ENCODE measurements around the gene LDLRAD3. TPM values are rescaled to one million over a fixed set of nuclear protein-coding genes. Genes with fewer than 3 reads are reported as not detected.

LDLRAD3 gene
- total RNA-seq, 1 experiment from 2014 or later, result 12.1 TPM

- Histone ChIP-seq H3T11ph (ENCODE audit: low read length) (no peak overlapping the region), H3K27ac (ENCODE audit: insufficient read length, low read depth, low read length) (no peak overlapping the region), H3K4me1 (ENCODE audit: insufficient read depth, low read length) (peaks cover 21% of the 10 kb centered on the region), H2BK15ac (ENCODE audit: low read depth, low read length) (no peak overlapping the region), H4K91ac (ENCODE audit: insufficient read length, low read depth, low read length) (no peak overlapping the region), H3K9me3 (ENCODE audit: control insufficient read depth, low read depth, low read length) (peaks cover 10% of the 10 kb centered on the region), H3K18ac (ENCODE audit: insufficient read length, low read depth, low read length) (no peak overlapping the region), H3K23ac (ENCODE audit: insufficient read length, low read depth, low read length) (no peak overlapping the region), H2BK12ac (ENCODE audit: insufficient read length, low read depth, low read length) (no peak overlapping the region), H3K79me2 (ENCODE audit: insufficient read depth, low read length) (peaks cover 10% of the 10 kb centered on the region; the same call in 1 of the 2 replicates), H4K5ac (ENCODE audit: insufficient read length, low read depth, low read length) (no peak overlapping the region), H3K9ac (ENCODE audit: extremely low read depth, insufficient read length, low read length) (no peak overlapping the region), H2AFZ (ENCODE audit: low read length) (no peak overlapping the region), H2BK120ac (ENCODE audit: low read depth, low read length, poor library complexity, severe bottlenecking) (no peak overlapping the region), H3K14ac (ENCODE audit: insufficient read depth, low read length) (no peak overlapping the region), H4K8ac (replicated peaks; ENCODE audit: insufficient read length, low read depth, low read length) (no peak overlapping the region), H3K27me3 (ENCODE audit: insufficient read depth, low read length) (no peaks in the 10 kb centered on the region), H2AK5ac (ENCODE audit: insufficient read length, low read length) (no peak overlapping the region), H3K4me2 (ENCODE audit: insufficient read depth, insufficient read length, low read length) (no peak overlapping the region), H3K79me1 (ENCODE audit: insufficient read depth, low read depth, low read length, poor library complexity, severe bottlenecking) (no peaks in the 10 kb centered on the region), H2BK5ac (ENCODE audit: insufficient read length, low read length) (no peak overlapping the region), H3K4ac (ENCODE audit: low read depth, low read length) (no peak overlapping the region), H3K23me2 (ENCODE audit: insufficient read length, low read depth, low read length, poor library complexity, severe bottlenecking) (no peaks in the 10 kb centered on the region), H3K56ac (ENCODE audit: insufficient read length, low read depth, low read length) (no peak overlapping the region), H4K20me1 (ENCODE audit: control insufficient read depth, insufficient read depth, insufficient read length) (no peaks in the 10 kb centered on the region), H2BK20ac (ENCODE audit: low read depth, low read length, poor library complexity, severe bottlenecking) (no peak overlapping the region)
- Mint-ChIP-seq H3K4me3 (no peak overlapping the region), H3K9me3 (peaks cover 9 to 19% of the 10 kb centered on the region in 2 experiments), H3K4me1 (peaks cover 47% of the 10 kb centered on the region in 2 experiments), H3K27ac (no peak overlapping the region; a peak in 1 of 7 replicates), H3K36me3 (ENCODE audit: insufficient read depth in 1 of 3, low read depth in 3 of 3) (peaks cover 20 to 36% (median 35%) of the 10 kb centered on the region in 3 experiments), H3K27me3 (ENCODE audit: low read depth) (no peaks in the 10 kb centered on the region)
- WGBS (ENCODE audit: extremely low coverage, insufficient read length, low lambda C conversion rate), result no CpG with 5 or more reads among the region's 4 CpGs
- no peak for DNase-seq
- TF ChIP-seq, protein P1, sequence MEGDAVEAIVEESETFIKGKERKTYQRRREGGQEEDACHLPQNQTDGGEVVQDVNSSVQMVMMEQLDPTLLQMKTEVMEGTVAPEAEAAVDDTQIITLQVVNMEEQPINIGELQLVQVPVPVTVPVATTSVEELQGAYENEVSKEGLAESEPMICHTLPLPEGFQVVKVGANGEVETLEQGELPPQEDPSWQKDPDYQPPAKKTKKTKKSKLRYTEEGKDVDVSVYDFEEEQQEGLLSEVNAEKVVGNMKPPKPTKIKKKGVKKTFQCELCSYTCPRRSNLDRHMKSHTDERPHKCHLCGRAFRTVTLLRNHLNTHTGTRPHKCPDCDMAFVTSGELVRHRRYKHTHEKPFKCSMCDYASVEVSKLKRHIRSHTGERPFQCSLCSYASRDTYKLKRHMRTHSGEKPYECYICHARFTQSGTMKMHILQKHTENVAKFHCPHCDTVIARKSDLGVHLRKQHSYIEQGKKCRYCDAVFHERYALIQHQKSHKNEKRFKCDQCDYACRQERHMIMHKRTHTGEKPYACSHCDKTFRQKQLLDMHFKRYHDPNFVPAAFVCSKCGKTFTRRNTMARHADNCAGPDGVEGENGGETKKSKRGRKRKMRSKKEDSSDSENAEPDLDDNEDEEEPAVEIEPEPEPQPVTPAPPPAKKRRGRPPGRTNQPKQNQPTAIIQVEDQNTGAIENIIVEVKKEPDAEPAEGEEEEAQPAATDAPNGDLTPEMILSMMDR (conservative IDR thresholded peaks at IDR 0.05), result no peak
Measured at GRCh38 chr11:35978891-35979290, 35.0 kb downstream of the LDLRAD3 start.
